Neural progenitor cell (in vitro differentiated cells): ENCODE data around the gene PRCD. TPM values are rescaled to one million over a fixed set of nuclear protein-coding genes. Genes with fewer than 3 reads are reported as not detected.

Experiments
- DNase-seq: peaks from one replicate; pipeline ENCODE4 v3.0.0-alpha.2; 2016; ENCODE audit warnings: low spot score
- H2AFZ ChIP-seq: fragments of 200-600 bp; sonication (generic); replicated peaks from 2 replicates; pipeline ENCODE4 v1.6.1; 2016; ENCODE audit warnings: antibody characterized with exemption
- H3F3A ChIP-seq: fragments of 200-600 bp; sonication (generic); 2 replicates; pipeline ENCODE4 v1.6.1; 2016; ENCODE audit warnings: antibody characterized with exemption, low read depth
- H3K27ac ChIP-seq: fragments of 200-600 bp; sonication (generic); 2 replicates; pipeline ENCODE4 v1.5.1; 2016; ENCODE audit warnings: mild to moderate bottlenecking
- H3K27me3 ChIP-seq: fragments of 200-600 bp; sonication (generic); 2 replicates; pipeline ENCODE4 v1.6.1; 2016; ENCODE audit warnings: mild to moderate bottlenecking, moderate library complexity
- H3K36me3 ChIP-seq: fragments of 200-600 bp; sonication (generic); 2 replicates; pipeline ENCODE4 v1.5.1; 2016
- H3K4me1 ChIP-seq: fragments of 200-600 bp; sonication (generic); 2 replicates; pipeline ENCODE4 v1.6.1; 2016; ENCODE audit warnings: mixed run types
- H3K4me2 ChIP-seq: fragments of 200-600 bp; sonication (generic); 2 replicates; pipeline ENCODE4 v1.6.1; 2016
- H3K4me3 ChIP-seq: fragments of 200-600 bp; sonication (generic); 2 replicates; pipeline ENCODE4 v1.5.1; 2016
- H3K79me2 ChIP-seq: fragments of 200-600 bp; sonication (generic); 2 replicates; pipeline ENCODE4 v1.6.1; 2016; ENCODE audit warnings: low read depth
- H3K9ac ChIP-seq: fragments of 200-600 bp; sonication (generic); 2 replicates; pipeline ENCODE4 v1.6.1; 2016
- H3K9me3 ChIP-seq: fragments of 200-600 bp; sonication (generic); 2 replicates; pipeline ENCODE4 v1.5.1; 2016; ENCODE audit warnings: low read depth
- H4K20me1 ChIP-seq: fragments of 200-600 bp; sonication (generic); 2 replicates; pipeline ENCODE4 v1.6.1; 2016; ENCODE audit warnings: low read depth
- H3K27ac Mint-ChIP-seq: 3 replicates; pipeline ENCODE4 v1.8.0; 2021; ENCODE audit warnings: mixed read lengths
- H3K27me3 Mint-ChIP-seq: 2 replicates; pipeline ENCODE4 v1.8.0; 2022; ENCODE audit warnings: low read depth, mild to moderate bottlenecking, inconsistent platforms, moderate library complexity, mixed read lengths; ENCODE audit not compliant: insufficient read depth
- H3K36me3 Mint-ChIP-seq: 3 replicates; pipeline ENCODE4 v1.8.0; 2021; ENCODE audit warnings: mixed read lengths
- H3K4me1 Mint-ChIP-seq: 3 replicates; pipeline ENCODE4 v1.8.0; 2021; ENCODE audit warnings: mixed read lengths
- H3K4me3 Mint-ChIP-seq: 3 replicates; pipeline ENCODE4 v1.8.0; 2021; ENCODE audit warnings: mild to moderate bottlenecking, moderate library complexity, mixed read lengths
- H3K9me3 Mint-ChIP-seq: 3 replicates; pipeline ENCODE4 v1.8.0; 2020; ENCODE audit warnings: mixed read lengths
- EZH2 ChIP-seq: fragments of 200-600 bp; sonication (generic); IDR thresholded peaks from 2 replicates; pipeline ENCODE4 v1.6.1; 2017; ENCODE audit warnings: antibody characterized with exemption, mild to moderate bottlenecking, moderate library complexity
- EZH2phosphoT487 ChIP-seq: fragments of 200-600 bp; sonication (generic); IDR thresholded peaks from 2 replicates; pipeline ENCODE4 v1.6.1; 2017; ENCODE audit warnings: antibody characterized with exemption
- total RNA-seq: library from RNA; depleted of rRNA; stranded (reverse); fragments of >200 nt; gene quantifications from 2 replicates; pipeline ENCODE4 v1.2.3, GENCODE V29; 2015; ENCODE audit warnings: low replicate concordance
- TF ChIP-seq, protein P1 (sequence below): fragments of 200-600 bp; sonication (generic); IDR thresholded peaks from 2 replicates; pipeline ENCODE4 v1.5.1; 2017; ENCODE audit warnings: antibody characterized with exemption, mild to moderate bottlenecking

Gene PRCD
- total RNA-seq, 1 donor from 2014 or later: not detected

DNA sequence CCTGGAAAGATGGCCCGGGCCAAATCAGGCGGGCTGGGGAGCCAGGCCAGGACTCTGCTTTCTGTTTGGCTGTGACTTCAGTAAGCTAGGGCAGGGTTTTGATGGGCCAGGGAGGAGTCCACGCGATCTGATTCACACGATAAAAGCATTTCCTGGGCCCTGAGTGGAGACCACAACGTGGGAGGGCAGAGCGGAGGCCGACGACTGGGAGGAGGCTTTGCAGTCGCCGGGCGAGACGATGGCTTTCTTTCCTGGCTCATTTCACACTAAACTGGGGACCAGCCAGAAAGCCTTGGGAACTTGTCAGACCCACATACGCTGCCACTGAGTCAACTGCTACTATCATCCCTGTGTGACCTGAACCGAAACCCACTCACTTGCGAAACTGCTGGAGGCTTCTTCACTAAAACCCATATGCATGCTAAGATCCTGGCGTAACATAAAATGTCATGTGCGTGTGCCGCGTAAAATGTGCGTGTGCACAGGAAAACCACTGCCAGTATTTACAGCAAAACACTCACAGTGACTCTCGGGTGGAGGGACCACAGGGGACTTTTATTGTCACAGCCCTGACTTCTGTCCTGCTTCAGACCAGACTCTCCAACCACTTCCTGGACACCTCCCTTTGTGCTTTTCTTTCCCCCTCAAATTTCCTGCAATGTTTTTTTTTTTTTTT, 24.4 kb upstream of the PRCD start:
- Mint-ChIP-seq H3K4me3 (no peak overlapping the region), H3K4me1 (peaks cover 19% of the 10 kb centered on the region), H3K27me3 (peaks cover 9% of the 10 kb centered on the region), H3K36me3 (no peaks in the 10 kb centered on the region), H3K9me3 (no peaks in the 10 kb centered on the region), H3K27ac (peak overlapping the region; percentile 37)
- Histone ChIP-seq H3K9ac (no peak overlapping the region), H3K27ac (no peak overlapping the region), H2AFZ (no peak overlapping the region), H3K4me1 (peaks cover 3% of the 10 kb centered on the region), H3K9me3 (no peaks in the 10 kb centered on the region), H3K4me2 (no peak overlapping the region), H3K4me3 (no peak overlapping the region), H3K27me3 (no peaks in the 10 kb centered on the region), H4K20me1 (no peaks in the 10 kb centered on the region), H3K36me3 (no peaks in the 10 kb centered on the region), H3K79me2 (no peaks in the 10 kb centered on the region), H3F3A (peaks cover 4% of the 10 kb centered on the region)
- TF ChIP-seq, protein P1, sequence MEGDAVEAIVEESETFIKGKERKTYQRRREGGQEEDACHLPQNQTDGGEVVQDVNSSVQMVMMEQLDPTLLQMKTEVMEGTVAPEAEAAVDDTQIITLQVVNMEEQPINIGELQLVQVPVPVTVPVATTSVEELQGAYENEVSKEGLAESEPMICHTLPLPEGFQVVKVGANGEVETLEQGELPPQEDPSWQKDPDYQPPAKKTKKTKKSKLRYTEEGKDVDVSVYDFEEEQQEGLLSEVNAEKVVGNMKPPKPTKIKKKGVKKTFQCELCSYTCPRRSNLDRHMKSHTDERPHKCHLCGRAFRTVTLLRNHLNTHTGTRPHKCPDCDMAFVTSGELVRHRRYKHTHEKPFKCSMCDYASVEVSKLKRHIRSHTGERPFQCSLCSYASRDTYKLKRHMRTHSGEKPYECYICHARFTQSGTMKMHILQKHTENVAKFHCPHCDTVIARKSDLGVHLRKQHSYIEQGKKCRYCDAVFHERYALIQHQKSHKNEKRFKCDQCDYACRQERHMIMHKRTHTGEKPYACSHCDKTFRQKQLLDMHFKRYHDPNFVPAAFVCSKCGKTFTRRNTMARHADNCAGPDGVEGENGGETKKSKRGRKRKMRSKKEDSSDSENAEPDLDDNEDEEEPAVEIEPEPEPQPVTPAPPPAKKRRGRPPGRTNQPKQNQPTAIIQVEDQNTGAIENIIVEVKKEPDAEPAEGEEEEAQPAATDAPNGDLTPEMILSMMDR: no peak
- TF ChIP-seq EZH2phosphoT487: no peak
- DNase-seq: no peak

DNA sequence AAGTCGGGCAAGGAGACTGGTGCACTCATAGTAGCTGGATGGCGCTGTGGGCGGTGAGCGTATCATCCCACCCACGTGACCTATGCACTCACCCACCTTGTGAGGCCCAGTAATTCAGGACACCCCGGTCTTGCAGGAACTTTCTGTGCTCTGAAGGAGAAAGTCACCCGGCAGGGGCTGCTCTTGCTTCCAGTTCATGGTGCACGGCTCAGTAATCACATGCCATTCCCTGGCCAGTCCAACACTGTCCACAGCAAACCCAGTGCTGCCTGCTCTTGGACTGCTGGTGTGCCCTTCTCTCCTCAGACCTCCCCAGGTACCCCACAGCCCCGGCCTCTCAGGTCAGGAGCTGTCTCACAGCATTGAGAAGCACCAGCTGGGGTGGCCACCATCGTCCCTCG, 22.2 kb upstream of the PRCD start:
- no peaks in the 10 kb centered on the region for H3K79me2 ChIP-seq
- no peaks in the 10 kb centered on the region for H3K36me3 Mint-ChIP-seq
- peaks cover 15% of the 10 kb centered on the region for H3K4me1 Mint-ChIP-seq
- H3K9ac ChIP-seq: no peak overlapping the region
- TF ChIP-seq, protein P1: no peak
- TF ChIP-seq EZH2: no peak
- TF ChIP-seq EZH2phosphoT487: no peak
- H3K36me3 ChIP-seq: no peaks in the 10 kb centered on the region
- H3F3A ChIP-seq: peaks cover 4% of the 10 kb centered on the region
- H3K4me3 Mint-ChIP-seq: no peak overlapping the region
- H3K9me3 ChIP-seq: no peaks in the 10 kb centered on the region
- H3K4me3 ChIP-seq: no peak overlapping the region
- DNase-seq: no peak
- peaks cover 3% of the 10 kb centered on the region for H3K4me1 ChIP-seq
- no peak overlapping the region for H2AFZ ChIP-seq
- H3K27me3 ChIP-seq: peaks cover 4% of the 10 kb centered on the region
- H3K27me3 Mint-ChIP-seq: peaks cover 9% of the 10 kb centered on the region
- no peak overlapping the region for H3K27ac Mint-ChIP-seq
- H3K9me3 Mint-ChIP-seq: no peaks in the 10 kb centered on the region
- no peaks in the 10 kb centered on the region for H4K20me1 ChIP-seq
- H3K27ac ChIP-seq: no peak overlapping the region
- H3K4me2 ChIP-seq: no peak overlapping the region

DNA sequence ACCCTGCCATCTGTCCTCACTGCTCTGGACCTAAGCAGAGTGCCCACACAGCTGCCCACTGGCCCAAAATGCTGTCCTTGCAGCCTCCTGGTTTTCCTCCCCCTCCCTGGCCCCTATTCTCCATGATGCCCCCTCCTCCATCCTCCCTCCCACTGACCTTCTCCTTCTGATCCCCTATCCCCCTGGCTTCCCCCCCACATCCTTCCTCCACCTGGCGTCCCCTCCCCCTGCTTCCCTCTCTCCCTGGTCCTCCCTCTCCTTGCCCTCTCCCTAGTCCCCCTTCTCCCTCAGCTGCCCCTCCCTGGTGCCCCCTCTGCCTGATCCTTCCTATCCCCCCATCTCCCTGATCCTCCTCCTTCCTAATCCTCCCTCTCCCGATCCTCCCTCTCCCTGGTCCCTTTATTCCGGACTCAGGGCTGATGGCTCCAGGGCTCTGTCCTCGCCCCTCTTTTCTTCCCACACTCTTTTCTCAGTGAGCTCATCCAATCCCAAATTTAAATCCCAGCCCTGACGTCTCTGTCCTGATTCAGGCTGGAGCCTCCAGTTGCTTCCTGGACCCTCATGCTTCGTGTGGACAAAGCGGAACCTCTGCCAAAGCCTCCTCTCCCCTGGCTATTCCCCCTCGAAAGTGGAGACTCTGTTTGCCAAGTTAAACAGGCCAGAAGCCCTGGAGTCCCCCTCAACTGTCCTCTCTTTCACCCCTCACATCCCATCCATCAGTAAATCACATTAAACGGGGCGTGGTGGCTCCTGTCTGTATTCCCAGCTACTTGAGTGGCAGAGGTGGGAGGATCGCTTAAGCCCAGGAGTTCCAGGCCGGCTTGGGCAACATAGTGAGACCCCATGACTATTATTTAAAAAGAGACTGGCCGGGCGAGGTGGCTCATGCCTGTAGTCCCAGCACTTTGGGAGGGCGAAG, 20.5 kb upstream of the PRCD start:
- H3K79me2 ChIP-seq: no peaks in the 10 kb centered on the region
- Mint-ChIP-seq H3K27ac (peak overlapping the region; percentile 57), H3K4me1 (peaks cover 14% of the 10 kb centered on the region), H3K36me3 (no peaks in the 10 kb centered on the region), H3K27me3 (peaks cover 11% of the 10 kb centered on the region), H3K4me3 (no peak overlapping the region), H3K9me3 (no peaks in the 10 kb centered on the region)
- H4K20me1 ChIP-seq: no peaks in the 10 kb centered on the region
- H3K27me3 ChIP-seq: peaks cover 16% of the 10 kb centered on the region
- no peak for TF ChIP-seq EZH2
- TF ChIP-seq EZH2phosphoT487: no peak
- TF ChIP-seq, protein P1: no peak
- peak overlapping the region; percentile 38 for H3K4me2 ChIP-seq
- H3K27ac ChIP-seq: no peak overlapping the region
- no peak overlapping the region for H3K9ac ChIP-seq
- no peaks in the 10 kb centered on the region for H3K36me3 ChIP-seq
- DNase-seq: no peak
- H3F3A ChIP-seq: peaks cover 4% of the 10 kb centered on the region
- no peak overlapping the region for H3K4me3 ChIP-seq
- peak overlapping the region; percentile 57 for H2AFZ ChIP-seq
- H3K9me3 ChIP-seq: no peaks in the 10 kb centered on the region
- peaks cover 3% of the 10 kb centered on the region for H3K4me1 ChIP-seq
